DMS114 treated with DMSO at 0.1 percent for 48 hours (cell line): ENCODE measurements around the gene MYL11.
A peak's percentile ranks its signal among the peaks of the same experiment; 100 is the strongest.

ENCODE experiments used
- DNase-seq: peaks from one replicate; lab custom pipeline; 2025; ENCODE audit not compliant: unreplicated experiment; lab: John Stamatoyannopoulos, UW

The MYL11 gene

DNA sequence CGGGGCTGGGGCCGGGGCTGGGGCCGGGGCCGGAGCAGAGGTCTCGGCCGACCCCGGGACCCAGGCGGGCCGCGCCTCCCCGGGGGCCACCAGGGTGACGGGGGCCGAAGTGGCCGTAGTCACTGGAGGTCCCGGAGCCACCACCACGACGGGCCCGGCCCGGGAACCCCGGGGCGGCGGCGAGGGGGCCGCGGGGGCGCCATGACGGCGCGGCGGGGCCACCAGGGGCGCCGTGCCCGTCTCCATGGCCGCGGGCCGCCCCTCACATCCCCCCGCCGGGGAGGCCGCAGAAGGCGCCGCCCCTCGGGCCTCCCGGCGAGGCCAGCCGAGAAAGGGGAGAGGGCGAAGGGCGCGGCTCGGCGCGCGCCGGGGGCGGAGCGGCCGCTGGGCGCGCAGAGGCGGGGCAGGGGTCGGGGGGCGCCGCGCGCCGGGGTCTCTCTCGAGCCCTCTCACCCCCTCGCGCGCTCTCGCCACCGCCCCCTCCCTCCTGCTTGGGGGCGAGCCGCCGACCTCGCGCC lies 4.6 kb upstream of the MYL11 start:
- DNase-seq: no peak

DNA sequence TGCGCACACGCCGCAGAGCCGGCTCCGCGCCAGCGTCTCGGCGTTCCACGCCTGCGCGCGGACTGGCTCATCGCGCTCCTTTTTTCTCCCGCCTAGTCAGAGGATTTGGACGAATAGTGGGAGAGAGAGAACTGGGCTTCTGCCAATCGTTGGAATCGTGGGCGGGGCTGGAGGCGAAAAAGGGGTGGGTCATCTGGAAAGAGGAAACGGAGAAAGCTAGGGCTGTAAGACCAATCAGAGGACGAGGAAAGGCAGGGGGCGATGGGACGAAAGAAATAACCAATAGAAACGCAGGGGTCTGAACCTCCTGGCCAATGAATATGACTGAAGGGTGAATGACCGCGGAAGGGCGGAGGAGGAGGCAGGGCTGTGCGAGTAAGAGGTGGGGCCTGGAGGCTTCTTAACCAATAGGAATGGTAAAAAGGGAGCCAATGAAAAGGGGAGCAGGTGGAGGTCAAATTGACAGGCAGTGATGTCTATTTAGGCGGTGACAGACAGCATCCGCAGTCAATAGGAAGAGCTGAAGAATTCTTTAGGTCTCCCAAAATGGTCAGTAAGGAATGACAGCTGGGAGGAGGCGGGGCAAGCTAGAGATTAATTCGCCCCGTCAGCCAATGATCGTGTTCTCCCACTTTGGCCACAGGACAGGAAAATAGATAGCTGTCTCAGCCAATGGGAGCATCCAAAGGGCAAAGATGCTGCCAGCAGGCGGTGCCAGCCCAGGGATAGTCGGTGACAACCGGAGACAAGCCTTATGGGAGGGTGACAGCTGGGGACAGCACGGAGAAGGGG lies 4.0 kb upstream of the MYL11 start, which contains the start of gene TBC1D10B:
Gene TBC1D10B, minus strand, starts transcription at position 39 of the 792 bp plus-strand sequence. CDS start 311 bp downstream, outside the sequence.
- DNase-seq: peak; percentile 100

DNA sequence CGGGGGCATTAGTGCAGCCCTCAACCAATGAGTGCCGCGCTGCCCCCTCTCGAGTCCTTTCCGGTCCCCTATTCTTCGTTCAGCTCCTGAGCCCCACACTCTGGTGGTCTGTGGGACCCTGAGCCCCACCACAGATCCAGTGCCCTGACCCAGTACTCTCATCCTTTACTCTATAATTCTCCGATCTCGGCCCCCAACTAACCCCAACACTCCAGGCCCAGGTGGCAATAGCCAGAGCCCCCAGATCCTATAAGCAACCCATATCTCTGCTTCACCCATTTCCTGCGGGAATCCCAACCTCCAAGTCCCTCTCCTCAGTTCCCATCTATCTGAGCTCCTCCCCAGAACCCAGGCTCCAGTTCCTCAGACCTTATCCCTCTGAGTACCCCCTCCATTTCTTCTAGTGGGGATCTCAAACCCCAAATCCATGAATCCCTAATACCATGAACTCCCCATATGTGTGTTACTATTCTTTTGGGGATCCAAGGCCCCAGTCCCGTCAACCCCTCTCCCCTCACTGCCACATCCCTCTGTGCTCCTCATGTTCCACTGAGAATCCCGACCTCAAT lies 3.3 kb upstream of the MYL11 start:
- DNase-seq: no peak

DNA sequence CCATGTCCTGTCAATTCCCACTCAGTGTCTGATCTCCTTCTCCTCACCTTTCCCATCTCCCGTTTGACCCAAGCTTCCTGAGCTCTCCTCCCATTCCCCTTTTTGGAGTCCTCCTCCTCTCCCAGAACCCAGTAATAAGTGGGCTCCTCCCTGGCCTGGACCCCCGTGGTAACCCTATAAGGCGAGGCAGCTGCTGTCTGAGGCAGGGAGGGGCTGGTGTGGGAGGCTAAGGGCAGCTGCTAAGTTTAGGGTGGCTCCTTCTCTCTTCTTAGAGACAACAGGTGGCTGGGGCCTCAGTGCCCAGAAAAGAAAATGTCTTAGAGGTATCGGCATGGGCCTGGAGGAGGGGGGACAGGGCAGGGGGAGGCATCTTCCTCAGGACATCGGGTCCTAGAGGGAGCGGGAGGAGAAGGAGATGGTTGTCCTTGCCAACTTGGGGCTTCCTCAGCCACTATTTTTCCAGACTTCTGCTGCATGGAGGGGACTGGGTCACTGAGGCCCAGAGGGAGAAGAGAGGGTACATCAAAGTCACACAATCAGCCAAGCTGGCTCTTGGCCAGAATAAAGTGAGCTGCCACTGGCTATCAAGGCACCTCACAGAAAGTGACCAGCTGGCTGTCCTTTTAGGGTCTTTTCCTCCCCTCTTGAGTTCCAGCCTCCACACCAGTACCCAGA lies 2.4 kb upstream of the MYL11 start:
- DNase-seq: no peak

DNA sequence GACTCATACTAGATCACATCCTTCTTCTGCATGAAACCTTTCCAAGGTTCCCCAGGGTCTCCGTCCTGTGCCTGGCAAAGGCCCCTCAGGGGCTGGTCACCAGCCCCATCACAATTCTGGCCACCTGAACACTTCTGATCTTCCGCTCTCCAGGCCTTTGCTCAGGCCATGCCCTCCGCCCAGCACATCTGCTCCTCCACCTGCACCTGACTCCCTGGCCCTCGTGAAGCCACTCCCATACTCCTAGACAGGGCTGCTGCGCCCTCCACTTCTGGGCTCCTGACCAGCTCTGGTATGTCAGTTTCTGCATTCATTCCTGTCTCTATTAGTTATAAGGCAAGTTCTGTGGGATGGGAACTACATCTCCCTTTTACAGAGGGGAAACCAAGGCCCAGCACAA lies 1.9 kb upstream of the MYL11 start:
- no peak for DNase-seq

DNA sequence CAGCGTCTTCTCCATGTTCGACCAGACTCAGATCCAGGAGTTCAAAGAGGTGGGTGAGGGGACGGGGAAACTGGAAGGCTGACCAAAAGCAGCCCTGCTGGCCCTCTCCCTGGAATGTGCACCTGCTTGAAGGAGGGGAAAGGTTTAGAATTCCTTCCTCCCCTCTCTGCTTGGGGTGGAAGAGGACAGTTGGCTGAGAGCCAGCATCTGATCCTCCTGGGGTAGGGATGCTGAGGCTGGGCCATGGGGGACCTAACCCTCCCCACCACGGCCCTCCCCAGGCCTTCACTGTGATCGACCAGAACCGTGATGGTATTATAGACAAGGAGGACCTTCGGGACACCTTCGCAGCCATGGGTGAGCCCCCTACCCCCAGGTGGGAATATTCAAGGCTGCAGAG lies 1.3 kb downstream of the MYL11 start:
- no peak for DNase-seq

DNA sequence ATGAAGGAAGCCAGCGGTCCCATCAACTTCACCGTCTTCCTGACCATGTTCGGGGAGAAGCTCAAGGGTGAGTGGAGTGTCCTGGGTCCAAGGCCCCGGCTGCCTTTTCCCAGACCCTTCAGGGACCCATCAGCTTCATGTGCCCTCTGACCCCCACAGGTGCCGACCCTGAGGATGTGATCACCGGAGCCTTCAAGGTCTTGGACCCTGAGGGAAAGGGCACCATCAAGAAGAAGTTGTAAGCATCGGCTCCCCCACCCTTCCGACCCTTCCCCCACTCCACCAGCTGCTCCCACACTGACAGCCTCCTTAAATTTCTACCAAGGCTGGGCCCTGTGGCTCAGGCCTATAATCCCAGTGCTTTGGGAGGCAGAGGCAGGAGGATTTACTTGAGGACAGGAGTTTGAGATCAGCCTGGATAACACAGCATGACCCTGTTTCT lies 1.9 kb downstream of the MYL11 start:
- DNase-seq: no peak

DNA sequence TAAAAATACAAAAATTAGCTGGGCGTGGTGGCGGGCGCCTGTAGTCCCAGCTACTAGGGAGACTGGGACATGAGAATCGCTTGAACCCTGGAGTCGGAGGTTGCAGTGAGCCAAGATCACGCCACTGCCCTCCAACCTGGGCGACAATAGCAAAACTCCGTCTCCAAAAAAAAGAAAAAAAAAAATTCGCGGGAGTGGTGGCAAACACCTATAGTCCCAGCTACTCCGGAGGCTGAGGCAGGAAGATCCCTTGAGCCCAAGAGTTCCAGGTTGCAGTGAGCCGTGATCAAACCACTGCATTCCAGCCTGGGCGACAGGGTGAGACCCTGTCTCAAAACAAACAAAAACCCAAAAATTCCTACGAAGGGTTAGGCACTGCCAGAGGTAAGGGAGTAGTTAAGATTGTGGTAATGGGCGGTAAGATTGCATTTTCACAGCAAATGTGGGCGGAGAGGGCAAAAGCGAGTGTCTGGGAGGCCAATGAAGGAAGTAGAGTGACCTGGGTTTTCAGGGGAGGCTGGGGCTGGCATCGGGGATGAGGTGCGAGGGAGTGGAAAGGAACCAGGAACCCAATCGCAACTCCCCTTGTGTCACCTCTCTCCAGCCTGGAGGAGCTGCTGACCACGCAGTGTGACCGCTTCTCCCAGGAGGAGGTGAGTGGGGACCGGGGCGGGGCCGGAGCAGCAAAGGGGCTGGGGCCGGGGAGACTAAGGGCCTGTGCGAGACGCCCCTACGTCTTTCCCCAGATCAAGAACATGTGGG lies 2.6 kb downstream of the MYL11 start:
- no peak for DNase-seq

DNA sequence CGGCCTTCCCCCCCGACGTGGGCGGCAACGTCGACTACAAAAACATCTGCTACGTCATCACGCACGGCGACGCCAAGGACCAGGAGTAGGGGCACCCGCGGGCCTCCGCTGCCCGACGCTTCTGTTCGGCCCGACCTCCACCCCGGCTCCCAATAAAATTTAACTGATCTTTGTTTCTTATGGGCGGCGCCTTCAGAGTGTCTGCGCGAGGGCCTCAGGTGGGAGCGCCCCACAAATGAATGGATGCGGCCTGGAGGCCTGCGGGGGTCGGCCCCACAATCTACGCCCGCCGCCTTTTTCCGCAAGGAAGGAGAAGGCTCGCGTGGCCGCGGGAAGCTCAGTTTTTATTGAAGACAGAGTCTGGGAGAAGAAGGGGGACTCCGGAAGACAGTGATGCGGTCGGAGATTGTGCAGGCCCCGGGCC lies 3.2 kb downstream of the MYL11 start:
- peak; percentile 84 for DNase-seq

DNA sequence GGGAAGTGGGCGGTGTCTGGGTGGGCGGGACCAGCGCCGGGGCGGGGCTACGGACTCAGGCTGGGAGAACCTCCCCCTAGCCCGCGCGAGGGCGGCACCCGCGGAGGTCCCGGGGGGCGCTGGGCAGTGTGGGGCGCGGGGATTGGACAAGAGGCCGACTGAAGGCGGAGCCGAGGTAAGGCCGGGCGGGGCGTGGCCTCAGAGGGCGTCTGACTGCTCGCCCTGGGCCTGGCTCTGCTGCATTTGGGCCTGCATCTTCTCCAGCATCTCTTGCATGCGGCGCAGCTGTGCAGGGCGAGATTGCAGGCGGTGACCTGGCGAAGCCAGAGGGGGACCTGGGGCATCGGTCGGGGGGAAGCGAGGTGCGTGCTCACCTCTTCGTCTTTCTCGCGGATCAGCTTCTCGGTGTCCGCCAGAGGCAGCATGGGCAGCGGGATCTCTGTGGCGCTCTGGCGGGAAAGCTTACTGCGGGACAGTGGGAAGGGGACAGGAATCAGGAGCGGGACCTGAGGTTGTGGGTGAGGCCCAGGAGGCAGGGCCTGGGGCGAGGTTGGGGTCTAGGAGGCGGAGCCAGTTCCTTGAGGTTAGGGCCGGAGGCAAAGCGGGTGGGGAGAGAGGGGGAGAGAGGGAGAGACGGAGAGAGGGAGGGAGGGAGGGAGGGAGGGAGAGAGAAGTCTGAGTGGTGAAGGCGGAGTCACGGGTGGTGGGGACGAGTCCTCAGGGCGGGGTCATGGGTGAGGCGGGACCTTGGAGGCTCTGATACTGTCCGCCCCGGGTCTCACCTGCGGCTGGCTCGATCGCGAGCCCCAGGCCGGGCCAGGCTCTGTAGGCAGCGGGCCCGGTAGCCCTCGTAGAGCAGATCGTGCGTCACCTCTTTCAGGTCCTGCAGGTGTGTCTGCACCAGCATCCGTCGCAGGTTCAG lies 3.9 kb downstream of the MYL11 start:
- DNase-seq: peak; percentile 88

DNA sequence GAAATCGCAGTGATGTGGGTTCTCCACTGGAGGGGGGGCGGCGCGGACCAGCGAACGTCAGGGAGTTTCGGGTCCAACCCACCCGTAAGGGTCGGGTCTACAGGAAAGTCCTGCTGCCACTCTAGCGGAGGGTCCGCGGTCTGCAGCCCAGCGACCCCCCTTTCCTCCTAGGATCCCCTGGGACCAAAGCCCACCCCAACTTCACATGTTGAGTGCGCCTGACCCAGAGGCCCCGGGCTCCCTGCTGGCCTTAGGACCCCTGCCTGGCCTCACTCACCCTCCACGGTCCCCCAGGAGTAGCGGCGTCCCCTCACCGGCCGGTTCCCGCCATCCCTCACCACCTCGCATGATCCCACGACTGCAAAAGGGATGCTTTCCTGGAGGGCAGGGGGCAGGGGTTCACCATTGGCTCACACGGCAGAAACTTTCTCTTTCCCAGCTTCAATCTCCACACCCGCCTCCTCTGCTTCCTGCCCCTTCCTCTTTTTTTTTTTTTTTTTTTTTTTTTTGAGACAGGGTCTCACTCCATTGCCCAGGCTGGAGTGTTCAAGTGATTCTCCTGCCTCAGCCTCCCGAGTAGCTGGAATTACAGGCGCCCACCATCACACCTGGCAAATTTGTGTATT lies 4.7 kb downstream of the MYL11 start:
- DNase-seq: no peak

DNA sequence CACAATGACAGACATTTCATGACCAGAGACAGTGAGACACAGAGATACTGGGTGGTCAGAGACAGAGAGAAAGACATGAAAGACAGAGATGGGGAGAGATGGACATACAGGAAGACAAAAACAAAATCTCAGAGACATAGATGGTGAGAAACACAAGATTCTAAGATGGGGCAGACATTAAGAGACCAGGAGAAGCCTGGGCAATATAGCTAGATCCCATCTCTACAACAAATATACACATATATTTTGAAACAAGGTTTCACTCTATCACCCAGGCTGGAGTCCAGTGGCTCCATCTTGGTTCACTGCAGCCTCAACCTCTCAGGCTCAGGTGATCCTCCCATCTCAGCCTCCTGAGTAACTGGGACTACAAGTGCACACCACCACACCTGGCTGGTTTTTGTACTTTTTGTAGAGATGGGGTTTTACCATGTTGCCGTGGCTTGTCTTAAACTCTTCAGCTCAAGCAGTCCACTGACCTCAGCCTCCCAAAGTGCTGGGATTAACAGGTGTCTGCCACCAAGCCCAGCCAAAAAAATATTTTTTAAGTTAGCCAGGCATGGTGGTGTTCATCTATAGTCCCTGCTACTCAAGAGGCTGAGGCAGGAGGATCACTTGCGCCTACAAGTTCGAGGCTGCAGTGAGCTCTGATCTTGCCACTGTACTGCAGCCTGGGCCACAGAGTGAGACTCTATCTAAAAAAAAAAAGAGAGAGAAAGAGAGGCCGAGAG lies 5.6 kb downstream of the MYL11 start:
- DNase-seq: no peak

DNA sequence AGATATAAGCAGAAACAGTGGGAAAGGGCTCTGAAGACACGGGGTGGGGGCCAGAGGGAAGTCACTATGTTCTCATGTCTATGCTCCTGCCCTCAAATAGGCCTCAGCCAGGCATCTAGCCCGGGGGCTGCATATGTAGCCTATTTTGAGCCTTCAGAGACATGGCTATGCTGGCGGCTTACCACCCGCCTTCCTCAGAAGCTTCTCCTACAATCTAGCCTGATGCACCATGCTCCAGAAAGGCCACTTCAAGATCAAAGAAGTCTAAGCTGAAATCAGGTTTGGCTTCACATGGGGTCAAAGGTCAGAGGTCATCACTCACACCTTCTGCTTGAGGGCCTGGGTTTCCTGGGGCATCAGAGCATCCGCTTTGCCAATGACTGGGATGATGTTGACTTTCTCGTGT lies 6.2 kb downstream of the MYL11 start:
- no peak for DNase-seq

DNA sequence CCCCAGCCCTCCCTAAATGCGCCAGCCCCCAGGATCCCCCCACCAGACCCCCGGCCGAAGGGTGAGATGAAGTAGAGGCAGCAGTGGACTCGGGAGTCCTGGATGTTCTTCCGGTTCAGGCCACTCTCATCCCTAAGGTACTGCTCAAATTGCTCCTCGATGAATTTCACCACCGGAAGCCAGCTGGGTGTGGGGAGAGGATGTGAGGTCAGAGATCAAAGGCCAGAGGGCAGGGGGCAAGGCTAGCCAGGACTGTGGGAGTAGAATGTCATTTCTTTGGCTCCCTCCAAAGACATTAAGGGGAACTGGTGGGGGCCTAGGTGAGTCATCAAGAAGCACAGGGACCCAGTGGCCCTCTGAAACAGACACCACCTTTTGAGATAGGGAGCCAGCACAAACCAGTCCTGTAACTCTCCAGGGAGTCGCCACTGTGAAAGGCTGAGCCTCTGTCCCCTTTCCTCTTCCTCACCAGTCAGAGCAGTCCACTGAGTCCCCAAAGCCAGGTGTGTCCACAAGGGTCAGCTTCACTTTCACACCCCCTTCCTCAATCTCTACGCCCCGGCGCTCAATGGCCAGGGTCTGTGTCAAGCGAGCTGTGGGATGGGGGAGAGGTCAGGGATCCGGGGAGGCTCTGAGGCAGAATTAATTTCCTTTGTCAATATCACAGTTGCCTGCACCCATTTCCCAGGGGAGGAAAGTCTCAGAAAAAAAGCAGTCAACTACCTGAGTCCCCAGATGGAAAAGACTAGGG lies 6.9 kb downstream of the MYL11 start:
- DNase-seq: no peak

DNA sequence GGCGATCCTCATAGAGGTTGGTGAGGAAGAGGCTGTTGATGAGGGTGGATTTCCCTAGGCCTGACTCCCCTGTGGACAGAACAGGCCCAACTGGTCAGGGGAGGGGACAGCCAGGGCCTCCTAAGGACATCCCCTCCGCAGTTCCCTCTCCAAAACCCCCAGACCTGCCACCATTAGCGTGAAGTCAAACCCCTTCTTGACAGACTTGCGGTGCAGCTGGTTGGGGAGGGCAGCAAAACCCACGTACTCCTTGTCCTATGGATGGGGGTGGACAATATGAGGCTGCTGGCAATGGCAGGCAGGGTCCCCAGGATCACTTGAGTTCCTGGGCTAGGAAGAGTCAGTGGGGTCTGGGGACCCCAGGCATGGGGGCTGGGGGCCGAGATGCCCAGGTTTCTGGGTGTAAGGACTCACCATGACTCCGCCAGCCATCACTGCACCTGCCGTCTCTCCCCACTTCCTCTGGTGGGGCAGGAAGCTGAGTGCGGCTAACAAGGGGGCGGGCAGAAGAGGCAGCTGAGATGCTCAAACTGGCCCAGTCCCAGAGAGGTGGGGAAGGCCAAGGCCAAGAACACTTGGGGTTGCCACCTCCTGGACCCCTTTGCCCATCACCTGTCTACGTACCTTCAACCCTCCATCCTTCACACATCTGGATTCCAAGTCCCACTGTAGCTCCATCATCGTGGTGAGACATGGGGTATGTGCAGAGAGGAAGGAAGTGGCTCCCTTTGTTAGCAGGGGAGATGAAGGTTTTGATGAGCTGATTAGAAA lies 7.7 kb downstream of the MYL11 start, which contains the start of gene SEPTIN1:
Gene SEPTIN1, minus strand, starts transcription at position 451 of the 771 bp plus-strand sequence. Its CDS starts 19 bp downstream, at position 432.
- no peak for DNase-seq

DNA sequence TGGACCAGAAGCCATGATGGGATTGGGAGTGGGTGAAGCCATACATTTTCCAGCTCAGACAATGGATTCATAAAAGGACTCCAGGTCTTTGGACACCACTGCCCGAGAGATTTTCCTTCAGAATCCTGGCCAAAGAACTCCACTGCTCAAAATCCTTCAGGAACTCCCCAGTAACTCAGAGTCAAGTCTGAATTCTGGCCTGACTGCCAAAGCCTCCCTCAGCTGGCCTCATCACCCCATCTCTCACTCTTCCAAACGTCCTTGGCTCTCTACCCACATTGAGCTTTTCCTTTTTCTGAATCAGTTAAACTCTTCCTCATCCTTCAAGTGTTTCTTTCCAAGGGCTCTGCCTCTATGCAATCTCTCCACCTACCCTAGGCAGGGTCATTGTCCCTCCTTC lies 8.9 kb downstream of the MYL11 start:
- no peak for DNase-seq

DNA sequence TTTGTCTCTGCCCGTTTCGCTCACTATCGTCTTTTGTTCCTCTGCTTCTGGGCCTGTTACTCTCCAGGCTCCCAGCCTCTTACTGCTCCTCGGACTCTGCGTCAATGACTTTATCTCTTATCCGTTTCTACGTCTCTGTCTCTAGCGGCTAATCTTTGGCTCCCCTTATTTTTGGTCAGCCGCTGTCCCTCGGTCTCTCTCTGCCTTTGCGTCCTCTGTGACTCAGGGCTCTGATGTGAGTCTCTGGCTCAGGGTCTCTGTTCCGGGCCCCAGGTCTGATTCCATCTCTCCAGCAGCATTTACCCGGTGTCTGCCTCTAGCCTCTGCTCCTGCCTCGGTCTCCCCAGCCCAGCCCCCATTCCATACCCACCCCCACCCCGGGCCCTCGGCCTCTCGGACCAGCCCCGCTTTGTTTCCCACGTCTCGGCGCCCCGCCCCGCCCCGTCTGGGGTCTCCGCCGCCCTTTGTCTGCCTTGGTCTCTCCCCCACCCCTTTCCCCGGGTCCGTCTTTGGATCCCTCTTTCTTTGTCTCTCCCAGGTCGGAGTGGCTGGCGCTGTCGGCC lies 20.1 kb downstream of the MYL11 start:
- no peak for DNase-seq
